Left lung (tissue), 10 donors: ENCODE measurements around the gene MRPL14. TPM values are rescaled to one million over a fixed set of nuclear protein-coding genes. Genes with fewer than 3 reads are reported as not detected.

Experiments
- ATAC-seq: fragments of 200-7000 bp; cut with Tn5 transposase; one replicate; pipeline ENCODE4 v1.9.1; 2020; ENCODE audit warnings: moderate library complexity
- DNase-seq, 4 donors: peaks; one replicate each; pipeline ENCODE4 v3.0.0-alpha.2; 2013 to 2020
- H3K27ac ChIP-seq, 2 donors: fragments of 200-600 bp; sonication (generic) in 1 of 2; one replicate each; pipeline versions ENCODE4 v1.5.0 to v1.8.0; 2020 to 2021
- H3K27me3 ChIP-seq, 2 donors: fragments of 200-600 bp; sonication (generic) in 1 of 2; one replicate each; pipeline versions ENCODE4 v1.5.0 to v1.8.0; 2020 to 2021
- H3K36me3 ChIP-seq, 2 donors: fragments of 200-600 bp; sonication (generic) in 1 of 2; one replicate each; pipeline versions ENCODE4 v1.5.0 to v1.8.0; 2020 to 2021
- H3K4me1 ChIP-seq, 2 donors: fragments of 200-600 bp; one replicate each; pipeline ENCODE4 v1.8.0; 2021
- H3K4me3 ChIP-seq, 2 donors: fragments of 200-600 bp; sonication (generic) in 1 of 2; one replicate each; pipeline versions ENCODE4 v1.5.0 to v1.8.0; 2020 to 2021; ENCODE audit warnings: mild to moderate bottlenecking in 1 of 2
- H3K9me3 ChIP-seq, 2 donors: fragments of 200-600 bp; sonication (generic) in 1 of 2; one replicate each; pipeline versions ENCODE4 v1.5.0 to v1.8.0; 2020 to 2021
- CTCF ChIP-seq, 2 donors: fragments of 200-600 bp; sonication (generic) in 1 of 2; IDR thresholded peaks; one replicate each; pipeline versions ENCODE4 v1.5.0 to v1.8.0; 2021; ENCODE audit warnings: antibody characterized with exemption in 2 of 2
- intact Hi-C, 2 donors: fragments of 100-400 bp; cut with DNase I; formaldehyde crosslinking; loops; one replicate each; pipeline versions ENCODE4 v1.11.2 to v1.14.2; 2022
- polyA plus RNA-seq, 6 donors: library from polyadenylated mRNA; unstranded; fragments of 120-200 nt; gene quantifications; one replicate each; pipeline ENCODE4 v1.2.1, GENCODE V29; 2013; ENCODE audit not compliant: insufficient read length in 6 of 6
- total RNA-seq, 2 donors: library from RNA; stranded (reverse); fragmentation: NEBNext Ultra II Directional; extraction: Animal tissue kit (Norgen Biotek cat#: 25700); gene quantifications; one replicate each; pipeline ENCODE4 v1.2.1, GENCODE V29; 2021
- donor health status: DM: no; HTN: yes; CAD: no.
- donor health status: DM: no; HTN: no; CAD: no.

MRPL14 gene
- total and polyA plus RNA-seq, 8 donors = 29.8 to 100 (median 37.6) TPM

GRCh38 chr6:44075647-44076355 lies 51.5 kb downstream of the MRPL14 start:
- Histone ChIP-seq H3K27ac (no peak overlapping the region), H3K4me3 (no peak overlapping the region), H3K36me3 (no peaks in the 10 kb centered on the region), H3K27me3 (peaks cover 0 to 67% of the 10 kb centered on the region in 2 donors), H3K9me3 (no peaks in the 10 kb centered on the region), H3K4me1 (peaks cover 14 to 35% of the 10 kb centered on the region in 2 donors)
- ATAC-seq (no peak), DNase-seq (no peak)
- intact Hi-C loops = loop anchor here in 1 of 2 donors (2.0 to 5.0 kb wide), 3 partner anchors 307 to 408 kb away; no protein-coding TSS in a partner anchor
- no peak for TF ChIP-seq CTCF (IDR thresholded peaks at IDR 0.05)

GRCh38 chr6:44074813-44075646 lies 52.2 kb downstream of the MRPL14 start:
- Histone ChIP-seq H3K27ac (no peak overlapping the region), H3K27me3 (peaks cover 0 to 69% of the 10 kb centered on the region in 2 donors), H3K4me3 (no peak overlapping the region), H3K4me1 (peaks cover 14 to 35% of the 10 kb centered on the region in 2 donors), H3K36me3 (no peaks in the 10 kb centered on the region), H3K9me3 (no peaks in the 10 kb centered on the region)
- ATAC-seq = no peak
- intact Hi-C loops = loop anchor here in 1 of 2 donors (5.0 kb wide), 2 partner anchors 353 to 408 kb away; no protein-coding TSS in a partner anchor
- TF ChIP-seq CTCF (IDR thresholded peaks at IDR 0.05) = no peak
- no peak for DNase-seq

- H3K4me1 ChIP-seq = peaks cover 14 to 35% of the 10 kb centered on the region in 2 donors
- intact Hi-C loops = no loop called here
- peak; percentile 73 for ATAC-seq
- peak; percentile 71 to 90 (median 82) for DNase-seq
- no peaks in the 10 kb centered on the region for H3K9me3 ChIP-seq
- peak overlapping the region in 1 of 2 donors; percentile 33 for H3K27ac ChIP-seq
- H3K36me3 ChIP-seq = no peaks in the 10 kb centered on the region
- peak; percentile 78 to 85 for TF ChIP-seq CTCF (IDR thresholded peaks at IDR 0.05)
- H3K27me3 ChIP-seq = peaks cover 0 to 69% of the 10 kb centered on the region in 2 donors
- H3K4me3 ChIP-seq = no peak overlapping the region
These were observed 52.8 kb downstream of the MRPL14 start for GRCh38 chr6:44074439-44074812.

GRCh38 chr6:44073612-44074438 lies 53.4 kb downstream of the MRPL14 start:
- Histone ChIP-seq H3K36me3 (no peaks in the 10 kb centered on the region), H3K27me3 (peaks cover 0 to 68% of the 10 kb centered on the region in 2 donors), H3K4me3 (peak overlapping the region; percentile 25 to 39), H3K4me1 (peaks cover 14 to 35% of the 10 kb centered on the region in 2 donors), H3K27ac (peak overlapping the region in 1 of 2 donors; percentile 33), H3K9me3 (no peaks in the 10 kb centered on the region)
- peak; percentile 9 for ATAC-seq
- no peak for TF ChIP-seq CTCF (IDR thresholded peaks at IDR 0.05)
- intact Hi-C loops = no loop called here
- DNase-seq = peak in 1 of 4 donors; percentile 74
